H1 (cell line): ENCODE data around the gene NFATC1. TPM values are rescaled to one million over a fixed set of nuclear protein-coding genes. Genes with fewer than 3 reads are reported as not detected.

Source experiments
- CHD1 ChIP-seq: IDR thresholded peaks from 2 replicates; pipeline ENCODE4 v1.6.1; 2012; ENCODE audit warnings: low read depth, low read length, improper control_type of control experiment
- FOSL1 ChIP-seq: IDR thresholded peaks from 2 replicates; pipeline ENCODE4 v1.6.1; 2011; ENCODE audit warnings: mild to moderate bottlenecking, low read depth, low read length, moderate library complexity; ENCODE audit not compliant: insufficient read depth
- POU5F1 ChIP-seq: IDR thresholded peaks from 2 replicates; pipeline ENCODE4 v1.6.1; 2011; ENCODE audit warnings: low read depth, mild to moderate bottlenecking, low read length, moderate library complexity
- SIN3A ChIP-seq, 2 experiments: IDR thresholded peaks in 1 of 2; conservative IDR thresholded peaks in 1 of 2; 2 replicates each; pipeline ENCODE4 v1.6.1; 2011 to 2012; ENCODE audit warnings: low read length in 2 of 2, improper control_type of control experiment in 1 of 2, low read depth in 1 of 2, mild to moderate bottlenecking in 1 of 2
- TBP ChIP-seq: IDR thresholded peaks from 2 replicates; pipeline ENCODE4 v1.6.1; 2011; ENCODE audit warnings: low read depth, low read length, improper control_type of control experiment
- YY1 ChIP-seq: IDR thresholded peaks from 2 replicates; pipeline ENCODE4 v1.6.1; 2011; ENCODE audit warnings: low read depth, mild to moderate bottlenecking, low read length
- polyA plus RNA-seq, 7 experiments: library from polyadenylated mRNA; depleted of rRNA in 3 of 7; stranded (reverse) in 5 of 7; unstranded in 2 of 7; fragments of >200 nt in 5 of 7; fragments of 200-250 nt in 2 of 7; gene quantifications; 1 replicate in 5 of 7; 2 replicates in 1 of 7; 4 replicates in 1 of 7; pipeline versions ENCODE4 v1.2.1 to v1.2.3, GENCODE V29; 2011 to 2013; ENCODE audit warnings: missing spikeins in 2 of 7, mixed read lengths in 2 of 7
- total RNA-seq: library from RNA; stranded (reverse); fragmentation: NEBNext Ultra II Directional; extraction: Animal tissue kit (Norgen Biotek cat#: 25700); gene quantifications from 2 replicates; pipeline ENCODE4 v1.2.1, GENCODE V29; 2021
- TF ChIP-seq, protein P1 (sequence below): IDR thresholded peaks from 2 replicates; pipeline ENCODE4 v1.6.1; 2011; ENCODE audit warnings: low read length, improper control_type of control experiment
- TF ChIP-seq, protein P2 (sequence below): IDR thresholded peaks from 2 replicates; pipeline ENCODE4 v1.6.1; 2011; ENCODE audit warnings: low read depth, mild to moderate bottlenecking, low read length; ENCODE audit not compliant: insufficient read depth

NFATC1 gene
- total and polyA plus RNA-seq, 2 of the 8 experiments (the other 6 are each of a cell fraction or from before 2014, with no cell fraction given) = 2.0 to 6.6 TPM

DNA sequence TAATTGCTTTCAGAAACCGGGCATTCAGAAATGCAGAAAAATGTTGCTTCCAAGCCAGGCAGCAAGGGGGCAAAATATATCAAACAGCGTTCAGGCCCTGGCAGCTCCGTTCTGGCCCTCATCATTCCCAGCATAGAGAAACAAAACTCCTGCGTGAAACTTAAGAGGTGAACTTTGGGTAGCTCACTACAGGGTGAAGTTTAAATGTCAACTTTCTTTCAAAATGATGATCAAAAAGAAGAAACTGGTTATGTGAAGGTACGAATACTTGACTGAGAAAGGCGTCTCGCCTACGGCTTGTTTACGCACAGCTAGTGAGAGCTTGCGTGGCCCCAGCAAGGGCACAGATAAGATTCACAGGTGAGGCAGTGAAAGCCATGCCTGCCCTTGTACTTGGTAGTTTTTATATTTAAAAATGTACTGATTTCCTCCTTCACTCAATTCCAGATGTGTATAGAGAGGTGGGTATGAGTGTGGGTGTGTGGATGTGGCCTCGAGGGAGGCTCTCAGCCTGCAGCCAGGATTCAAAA lies 127.5 kb downstream of the NFATC1 start (continued):
- TF ChIP-seq, protein P1, sequence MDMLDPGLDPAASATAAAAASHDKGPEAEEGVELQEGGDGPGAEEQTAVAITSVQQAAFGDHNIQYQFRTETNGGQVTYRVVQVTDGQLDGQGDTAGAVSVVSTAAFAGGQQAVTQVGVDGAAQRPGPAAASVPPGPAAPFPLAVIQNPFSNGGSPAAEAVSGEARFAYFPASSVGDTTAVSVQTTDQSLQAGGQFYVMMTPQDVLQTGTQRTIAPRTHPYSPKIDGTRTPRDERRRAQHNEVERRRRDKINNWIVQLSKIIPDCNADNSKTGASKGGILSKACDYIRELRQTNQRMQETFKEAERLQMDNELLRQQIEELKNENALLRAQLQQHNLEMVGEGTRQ = no peak
- TF ChIP-seq SIN3A (conservative IDR thresholded peaks at IDR 0.05 in 1 of 2, IDR thresholded peaks at IDR 0.05 in 1 of 2; ENCODE audit: low read depth in 1 of 2, low read length in 2 of 2) (no peak), POU5F1 (no peak), CHD1 (no peak), FOSL1 (no peak), YY1 (no peak), TBP (no peak)
- TF ChIP-seq, protein P2, sequence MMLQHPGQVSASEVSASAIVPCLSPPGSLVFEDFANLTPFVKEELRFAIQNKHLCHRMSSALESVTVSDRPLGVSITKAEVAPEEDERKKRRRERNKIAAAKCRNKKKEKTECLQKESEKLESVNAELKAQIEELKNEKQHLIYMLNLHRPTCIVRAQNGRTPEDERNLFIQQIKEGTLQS = no peak
